ENCODE measurements around the gene OSBPL10.

DNA sequence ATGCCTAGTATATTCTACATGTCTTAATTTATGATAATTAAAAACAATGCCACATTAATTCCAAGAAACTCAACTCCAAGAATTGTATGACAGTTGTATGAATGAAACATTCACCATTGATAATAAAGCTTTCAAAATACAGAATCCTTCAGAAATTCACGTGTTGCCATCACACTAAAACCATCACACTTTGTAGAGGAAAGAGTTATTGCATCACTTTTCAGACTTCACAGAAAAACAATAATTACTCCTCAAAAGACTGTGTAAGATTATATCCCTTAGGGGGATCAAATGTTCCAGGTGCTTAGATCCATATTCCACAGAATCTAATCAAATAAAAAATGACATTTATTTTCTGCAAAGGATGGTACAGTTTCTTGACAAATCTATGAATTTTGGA is 85.0 kb downstream of the OSBPL10 start:
- no peak for TF ChIP-seq EZH2 (IDR thresholded peaks at IDR 0.05; ENCODE audit: borderline replicate concordance, low read length)
- TF ChIP-seq, protein P1, sequence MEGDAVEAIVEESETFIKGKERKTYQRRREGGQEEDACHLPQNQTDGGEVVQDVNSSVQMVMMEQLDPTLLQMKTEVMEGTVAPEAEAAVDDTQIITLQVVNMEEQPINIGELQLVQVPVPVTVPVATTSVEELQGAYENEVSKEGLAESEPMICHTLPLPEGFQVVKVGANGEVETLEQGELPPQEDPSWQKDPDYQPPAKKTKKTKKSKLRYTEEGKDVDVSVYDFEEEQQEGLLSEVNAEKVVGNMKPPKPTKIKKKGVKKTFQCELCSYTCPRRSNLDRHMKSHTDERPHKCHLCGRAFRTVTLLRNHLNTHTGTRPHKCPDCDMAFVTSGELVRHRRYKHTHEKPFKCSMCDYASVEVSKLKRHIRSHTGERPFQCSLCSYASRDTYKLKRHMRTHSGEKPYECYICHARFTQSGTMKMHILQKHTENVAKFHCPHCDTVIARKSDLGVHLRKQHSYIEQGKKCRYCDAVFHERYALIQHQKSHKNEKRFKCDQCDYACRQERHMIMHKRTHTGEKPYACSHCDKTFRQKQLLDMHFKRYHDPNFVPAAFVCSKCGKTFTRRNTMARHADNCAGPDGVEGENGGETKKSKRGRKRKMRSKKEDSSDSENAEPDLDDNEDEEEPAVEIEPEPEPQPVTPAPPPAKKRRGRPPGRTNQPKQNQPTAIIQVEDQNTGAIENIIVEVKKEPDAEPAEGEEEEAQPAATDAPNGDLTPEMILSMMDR (conservative IDR thresholded peaks at IDR 0.05 in 1 of 2, IDR thresholded peaks at IDR 0.05 in 1 of 2; ENCODE audit: extremely low read depth in 1 of 2, insufficient read depth in 1 of 2, low read depth in 1 of 2, low read length in 2 of 2): no peak

Measured in mammary epithelial cell (primary cell).